ENCODE measurements around the gene ISG20. TPM values are rescaled to one million over a fixed set of nuclear protein-coding genes. Genes with fewer than 3 reads are reported as not detected.

Gene ISG20
- polyA plus RNA-seq, 1 donor (not counting 4 experiments of a cell fraction or from before 2014, with no cell fraction given) = 8.9 TPM

DNA sequence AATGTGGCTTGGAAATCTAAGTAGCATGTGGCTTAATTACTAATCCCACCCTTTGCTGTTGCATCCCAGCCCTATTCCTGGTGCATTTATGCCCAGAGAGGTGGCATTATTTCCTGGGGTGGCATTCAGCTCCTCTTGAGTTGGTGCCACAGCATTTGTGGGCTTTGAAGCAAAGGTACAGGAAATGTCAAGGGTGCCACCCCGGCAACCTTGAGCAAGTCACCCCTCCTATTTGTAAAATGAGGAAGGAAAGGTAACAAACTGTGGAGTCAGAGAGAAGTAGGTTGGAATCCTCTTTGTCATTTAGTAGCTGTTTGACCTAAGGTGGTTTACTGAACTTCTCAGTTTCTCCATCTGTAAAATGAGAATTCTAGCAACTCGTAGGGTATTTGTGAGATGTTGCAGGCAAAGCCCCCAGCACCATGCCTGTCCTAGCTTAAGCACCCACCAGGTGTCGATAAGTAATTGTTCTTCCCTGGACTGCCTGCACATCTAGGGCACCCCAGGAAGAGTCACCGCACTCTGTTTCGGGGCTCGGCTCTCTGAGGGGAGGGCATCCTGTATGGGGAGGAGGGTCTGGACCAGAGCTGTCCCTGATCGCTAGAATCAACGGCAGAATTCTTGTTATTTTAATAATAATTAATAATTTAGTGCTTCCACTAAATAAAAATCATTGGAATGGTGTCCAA, 17.1 kb downstream of the ISG20 start:
- no peaks in the 10 kb centered on the region for H3K36me3 ChIP-seq (ENCODE audit: control insufficient read depth in 2 of 2, extremely low read depth in 1 of 2, insufficient read depth in 2 of 2, low read length in 2 of 2)
- no peaks in the 10 kb centered on the region for H3K9me1 ChIP-seq (ENCODE audit: control insufficient read depth, extremely low read depth, insufficient read depth, low read length)
- no peak overlapping the region for H2AFZ ChIP-seq (ENCODE audit: control insufficient read depth, low read length)
- no peaks in the 10 kb centered on the region for H3K27me3 ChIP-seq (ENCODE audit: control insufficient read depth, extremely low read depth, insufficient read depth, low read length)
- H3K4me3 ChIP-seq (ENCODE audit: control insufficient read depth in 2 of 3, extremely low read depth in 1 of 3, insufficient read depth in 2 of 3, low read depth in 1 of 3, low read length in 3 of 3) = no peak overlapping the region
- TF ChIP-seq, protein P1, sequence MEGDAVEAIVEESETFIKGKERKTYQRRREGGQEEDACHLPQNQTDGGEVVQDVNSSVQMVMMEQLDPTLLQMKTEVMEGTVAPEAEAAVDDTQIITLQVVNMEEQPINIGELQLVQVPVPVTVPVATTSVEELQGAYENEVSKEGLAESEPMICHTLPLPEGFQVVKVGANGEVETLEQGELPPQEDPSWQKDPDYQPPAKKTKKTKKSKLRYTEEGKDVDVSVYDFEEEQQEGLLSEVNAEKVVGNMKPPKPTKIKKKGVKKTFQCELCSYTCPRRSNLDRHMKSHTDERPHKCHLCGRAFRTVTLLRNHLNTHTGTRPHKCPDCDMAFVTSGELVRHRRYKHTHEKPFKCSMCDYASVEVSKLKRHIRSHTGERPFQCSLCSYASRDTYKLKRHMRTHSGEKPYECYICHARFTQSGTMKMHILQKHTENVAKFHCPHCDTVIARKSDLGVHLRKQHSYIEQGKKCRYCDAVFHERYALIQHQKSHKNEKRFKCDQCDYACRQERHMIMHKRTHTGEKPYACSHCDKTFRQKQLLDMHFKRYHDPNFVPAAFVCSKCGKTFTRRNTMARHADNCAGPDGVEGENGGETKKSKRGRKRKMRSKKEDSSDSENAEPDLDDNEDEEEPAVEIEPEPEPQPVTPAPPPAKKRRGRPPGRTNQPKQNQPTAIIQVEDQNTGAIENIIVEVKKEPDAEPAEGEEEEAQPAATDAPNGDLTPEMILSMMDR (optimal IDR thresholded peaks at IDR 0.05 in 1 of 3, IDR thresholded peaks at IDR 0.05 in 1 of 3, conservative IDR thresholded peaks at IDR 0.05 in 1 of 3; ENCODE audit: extremely low read depth in 1 of 3, insufficient read depth in 2 of 3, low read length in 3 of 3) = no peak
- no peak for TF ChIP-seq EZH2 (IDR thresholded peaks at IDR 0.05; ENCODE audit: low read length)
- H3K9ac ChIP-seq (ENCODE audit: control insufficient read depth, extremely low read depth, insufficient read depth, low read length) = no peak overlapping the region
- DNase-seq (ENCODE audit: low read depth, low spot score) = no peak
- no peak overlapping the region for H3K27ac ChIP-seq (ENCODE audit: control insufficient read depth, insufficient read depth, low read length)
- FAIRE-seq = no peak
- H3K79me2 ChIP-seq (ENCODE audit: control insufficient read depth, insufficient read depth, low read length) = no peaks in the 10 kb centered on the region
- no peak overlapping the region for H3K4me2 ChIP-seq (ENCODE audit: control insufficient read depth, extremely low read depth, insufficient read depth, low read depth, low read length)
- dilution Hi-C loops (cut with MboI; ENCODE audit: extremely low pct_ligation_motif_present, low sequenced_read_pairs) = no loop called here
- peaks cover 31% of the 10 kb centered on the region for H3K4me1 ChIP-seq (ENCODE audit: control insufficient read depth, extremely low read depth, insufficient read depth, low read length)
- no peaks in the 10 kb centered on the region for H4K20me1 ChIP-seq (ENCODE audit: control insufficient read depth, extremely low read depth, insufficient read depth, low read length)
- no peaks in the 10 kb centered on the region for H3K9me3 ChIP-seq (ENCODE audit: control insufficient read depth, low read depth, low read length)

DNA sequence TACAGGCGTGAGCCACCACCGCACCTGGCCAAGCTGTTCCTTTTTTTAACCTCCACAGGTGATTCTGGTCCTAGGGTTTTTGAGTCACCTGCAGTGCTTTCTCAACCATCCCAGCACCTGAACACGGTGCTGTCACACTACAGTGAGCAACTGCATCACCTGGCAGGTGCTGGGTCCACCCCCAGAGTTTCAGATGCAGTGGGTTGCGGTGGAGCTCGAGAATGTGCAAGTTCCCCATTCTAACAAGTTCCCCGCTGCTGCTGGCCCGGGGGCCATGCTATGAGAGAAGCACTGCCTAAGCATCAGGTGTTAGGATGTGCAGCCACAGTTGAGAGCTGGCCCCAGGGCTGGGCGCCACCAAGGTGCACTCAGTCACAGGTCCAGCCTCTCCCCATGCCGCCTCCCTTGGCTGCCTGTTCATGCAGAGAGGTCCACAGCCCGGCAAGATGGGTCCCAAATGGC, 18.0 kb downstream of the ISG20 start:
- FAIRE-seq (no peak), DNase-seq (ENCODE audit: low read depth, low spot score) (no peak)
- no peaks in the 10 kb centered on the region for H3K36me3 ChIP-seq (ENCODE audit: control insufficient read depth in 2 of 2, extremely low read depth in 1 of 2, insufficient read depth in 2 of 2, low read length in 2 of 2)
- H3K9me1 ChIP-seq (ENCODE audit: control insufficient read depth, extremely low read depth, insufficient read depth, low read length) = no peaks in the 10 kb centered on the region
- H3K27me3 ChIP-seq (ENCODE audit: control insufficient read depth, extremely low read depth, insufficient read depth, low read length) = no peaks in the 10 kb centered on the region
- TF ChIP-seq, protein P1 (optimal IDR thresholded peaks at IDR 0.05 in 1 of 3, IDR thresholded peaks at IDR 0.05 in 1 of 3, conservative IDR thresholded peaks at IDR 0.05 in 1 of 3; ENCODE audit: extremely low read depth in 1 of 3, insufficient read depth in 2 of 3, low read length in 3 of 3) = no peak
- no peak for TF ChIP-seq EZH2 (IDR thresholded peaks at IDR 0.05; ENCODE audit: low read length)
- no peak overlapping the region for H3K27ac ChIP-seq (ENCODE audit: control insufficient read depth, insufficient read depth, low read length)
- H3K4me1 ChIP-seq (ENCODE audit: control insufficient read depth, extremely low read depth, insufficient read depth, low read length) = peaks cover 27% of the 10 kb centered on the region
- H3K9me3 ChIP-seq (ENCODE audit: control insufficient read depth, low read depth, low read length) = no peaks in the 10 kb centered on the region
- H4K20me1 ChIP-seq (ENCODE audit: control insufficient read depth, extremely low read depth, insufficient read depth, low read length) = no peaks in the 10 kb centered on the region
- H3K79me2 ChIP-seq (ENCODE audit: control insufficient read depth, insufficient read depth, low read length) = no peaks in the 10 kb centered on the region
- no peak overlapping the region for H3K4me3 ChIP-seq (ENCODE audit: control insufficient read depth in 2 of 3, extremely low read depth in 1 of 3, insufficient read depth in 2 of 3, low read depth in 1 of 3, low read length in 3 of 3)
- dilution Hi-C loops (cut with MboI; ENCODE audit: extremely low pct_ligation_motif_present, low sequenced_read_pairs) = no loop called here
- no peak overlapping the region for H3K4me2 ChIP-seq (ENCODE audit: control insufficient read depth, extremely low read depth, insufficient read depth, low read depth, low read length)
- H2AFZ ChIP-seq (ENCODE audit: control insufficient read depth, low read length) = no peak overlapping the region
- no peak overlapping the region for H3K9ac ChIP-seq (ENCODE audit: control insufficient read depth, extremely low read depth, insufficient read depth, low read length)

Measured in keratinocyte (primary cell).